ENCODE data around the gene SPOCD1.

SPOCD1 gene

GRCh38 chr1:31799895-31800673 is 15.7 kb downstream of the SPOCD1 start:
- DNase-seq (ENCODE audit: low spot score) = no peak

GRCh38 chr1:31799196-31799894 is 16.5 kb downstream of the SPOCD1 start:
- no peak for DNase-seq (ENCODE audit: low spot score)

DNA sequence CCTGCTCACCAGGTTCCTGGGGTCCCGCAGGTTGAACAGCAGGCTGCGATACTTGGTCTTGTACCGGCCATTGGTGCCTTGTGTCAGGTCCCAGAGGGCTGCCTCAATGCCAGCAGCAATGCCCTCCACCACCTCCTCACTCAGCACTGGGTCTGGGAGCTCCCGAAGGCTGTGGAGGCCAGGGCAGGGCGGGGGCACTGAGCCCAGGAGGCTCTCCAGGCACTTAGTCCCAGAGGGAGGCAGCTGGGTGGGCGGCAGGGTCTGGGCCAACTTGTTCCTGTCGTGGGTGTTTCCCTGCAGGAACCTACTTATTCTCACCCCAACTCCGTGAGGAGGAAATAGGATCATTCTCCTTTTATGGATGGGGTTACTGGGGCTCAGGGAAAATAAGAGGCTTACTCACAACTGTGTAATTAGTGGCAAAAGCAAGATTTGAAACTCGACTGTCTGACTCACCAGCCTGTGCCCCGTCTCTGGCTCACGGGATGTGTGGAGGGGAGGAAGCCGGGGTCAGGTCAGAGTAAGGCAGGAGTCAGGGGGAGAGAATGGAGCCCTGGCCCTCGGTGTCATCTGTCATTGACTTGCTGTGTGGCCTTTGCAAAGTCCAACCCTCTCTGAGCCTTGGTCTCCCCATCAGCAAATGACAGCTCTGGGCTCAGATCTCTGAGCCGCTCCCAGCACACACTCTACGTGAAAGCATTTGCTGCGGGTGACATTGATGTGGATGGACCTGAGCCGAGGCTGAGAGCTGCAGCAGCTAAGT is 17.2 kb downstream of the SPOCD1 start:
- DNase-seq (ENCODE audit: low spot score) = no peak

DNA sequence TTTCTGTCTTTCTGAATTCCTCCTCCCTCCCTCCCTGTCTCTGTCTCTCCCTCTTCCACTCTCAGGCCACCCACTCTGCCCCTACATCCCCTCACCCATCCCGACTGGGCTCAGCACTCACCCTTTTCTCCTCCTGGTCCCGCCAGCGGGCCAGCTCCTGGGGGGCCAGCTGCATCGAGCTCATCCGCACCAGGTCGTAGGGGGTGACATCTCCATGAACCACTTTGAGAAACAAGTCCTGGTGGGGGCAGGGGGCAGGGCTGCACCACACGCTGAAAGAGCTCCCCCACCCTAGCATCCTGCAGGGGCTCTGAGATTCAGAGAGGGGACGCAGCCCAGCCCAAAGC is 17.8 kb downstream of the SPOCD1 start:
- no peak for DNase-seq (ENCODE audit: low spot score)

- DNase-seq (ENCODE audit: low spot score) = no peak
Observed at GRCh38 chr1:31797216-31797615, 18.6 kb downstream of the SPOCD1 start.

GRCh38 chr1:31796707-31797106 is 19.1 kb downstream of the SPOCD1 start:
- no peak for DNase-seq (ENCODE audit: low spot score)

DNA sequence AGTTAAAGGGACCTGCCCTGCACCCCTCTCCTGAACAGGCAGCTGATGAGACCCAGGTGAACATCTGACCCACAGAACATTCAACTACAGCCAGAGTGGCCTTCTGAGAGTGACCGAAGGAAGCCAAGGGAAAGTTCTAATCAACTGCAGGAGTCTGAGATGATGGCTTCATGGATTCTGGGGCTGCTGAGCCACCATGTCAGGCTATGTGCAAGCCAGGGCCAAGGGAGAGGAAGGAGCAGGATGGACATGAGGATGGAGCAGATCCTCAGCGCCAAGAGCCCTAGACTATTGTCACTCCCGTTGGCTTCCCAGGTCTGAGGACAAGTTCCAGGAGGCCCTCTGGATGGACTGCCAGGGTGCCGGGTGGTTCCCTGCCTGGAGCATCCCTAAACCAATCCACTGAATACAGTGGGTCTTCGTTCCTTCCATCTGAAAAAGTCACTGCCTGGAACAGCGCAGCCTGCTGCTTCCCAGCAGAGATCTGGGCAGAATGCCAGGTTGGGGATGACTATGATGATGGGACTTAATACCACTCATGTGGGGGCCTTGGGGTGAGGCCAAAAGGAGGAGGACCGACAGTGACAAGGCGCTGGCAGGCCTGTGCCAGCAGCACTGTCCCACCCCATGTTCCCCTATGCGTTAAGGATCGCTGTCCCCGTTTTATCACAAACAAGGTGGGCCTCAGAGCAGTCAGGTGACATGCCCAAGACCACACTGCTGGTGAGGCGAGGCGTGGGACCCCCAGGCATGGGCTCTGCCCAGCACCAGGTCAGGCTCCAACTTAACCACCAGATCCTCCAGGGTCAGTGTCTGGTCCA is 19.8 kb downstream of the SPOCD1 start:
- no peak for DNase-seq (ENCODE audit: low spot score)

DNA sequence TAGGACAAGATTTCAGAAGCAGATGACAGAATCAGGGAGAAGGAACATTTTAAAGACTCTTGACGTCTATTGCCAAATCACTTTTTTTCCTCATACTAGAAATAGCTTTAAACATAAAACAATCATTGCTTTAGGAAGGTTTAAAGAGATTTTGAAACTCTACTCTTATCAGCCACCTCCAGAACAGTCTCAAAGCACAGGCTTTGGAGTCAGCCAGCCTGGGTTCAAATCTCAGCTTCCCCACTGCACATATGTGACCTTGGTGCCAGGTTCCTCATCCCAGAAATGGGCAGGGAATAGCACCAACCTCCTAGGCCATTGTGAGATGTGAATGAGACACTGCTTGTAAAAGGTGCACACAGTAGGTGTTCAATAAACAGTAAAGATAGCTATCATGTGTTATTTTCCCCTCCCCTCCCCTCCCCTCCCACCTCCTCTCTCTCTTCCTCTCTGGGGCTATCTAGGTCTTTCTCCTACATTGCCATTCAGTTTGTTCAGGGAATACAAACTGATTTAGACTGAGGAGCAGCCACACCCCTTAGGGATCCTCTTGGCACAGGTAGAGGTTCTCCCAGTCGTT is 20.6 kb downstream of the SPOCD1 start:
- no peak for DNase-seq (ENCODE audit: low spot score)

DNA sequence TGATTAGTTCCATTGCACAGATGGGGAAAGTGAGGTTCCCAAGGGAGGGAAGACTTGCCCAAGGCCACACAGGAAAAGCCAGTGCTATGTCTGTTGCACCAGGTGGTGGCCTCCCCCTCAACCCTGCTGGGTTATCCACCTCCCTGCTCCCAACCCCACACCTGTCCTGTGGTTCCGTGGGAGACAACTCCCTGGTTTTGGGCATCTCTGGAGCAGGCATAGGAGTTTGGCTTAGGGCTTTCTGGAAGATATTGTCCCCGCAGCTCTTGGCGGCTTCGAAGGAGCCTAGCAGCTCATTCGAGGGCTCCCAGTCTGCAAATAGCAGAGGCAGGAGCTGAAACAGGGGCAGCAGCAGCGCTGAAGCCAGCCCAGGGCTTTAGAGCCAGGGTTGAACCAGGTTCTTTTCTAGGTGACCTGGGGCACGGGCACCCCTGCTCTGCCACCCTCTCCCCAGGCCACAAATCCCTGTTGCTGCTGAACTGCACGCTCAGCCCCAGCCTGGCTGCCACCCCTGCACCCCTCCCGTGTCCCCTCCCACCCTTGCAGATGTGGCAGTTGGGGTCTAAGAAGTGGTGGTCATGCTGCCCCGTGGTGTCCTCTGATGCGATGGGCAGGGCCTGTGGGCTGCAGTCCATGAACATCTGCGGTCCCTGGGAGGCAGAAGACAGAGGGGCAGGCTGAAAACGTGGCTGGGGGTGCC is 22.1 kb downstream of the SPOCD1 start:
- DNase-seq (ENCODE audit: low spot score) = no peak

GRCh38 chr1:31793086-31793485 is 22.7 kb downstream of the SPOCD1 start:
- DNase-seq (ENCODE audit: low spot score) = no peak

DNA sequence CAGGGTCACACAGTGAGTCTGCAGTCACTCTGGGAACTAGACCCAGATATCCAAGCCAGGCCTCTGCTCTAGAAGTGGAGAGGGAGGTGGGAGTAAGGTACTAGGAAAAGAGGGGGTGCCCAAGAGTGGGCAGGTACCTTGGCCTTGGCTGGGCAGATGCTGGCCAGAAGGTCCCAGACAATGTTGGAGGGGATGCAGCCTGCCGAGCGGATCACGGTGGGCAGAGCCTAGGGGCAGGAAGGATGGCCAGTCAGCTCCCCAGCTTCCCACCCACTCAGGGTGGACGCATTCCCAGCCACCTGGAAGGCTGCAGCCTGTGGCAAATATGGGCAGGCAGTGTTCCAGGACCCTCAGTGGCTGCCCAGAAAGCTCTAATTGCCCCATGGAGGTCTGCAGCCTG is 23.3 kb downstream of the SPOCD1 start:
- no peak for DNase-seq (ENCODE audit: low spot score)

GRCh38 chr1:31792116-31792515 is 23.7 kb downstream of the SPOCD1 start:
- DNase-seq (ENCODE audit: low spot score) = no peak

DNA sequence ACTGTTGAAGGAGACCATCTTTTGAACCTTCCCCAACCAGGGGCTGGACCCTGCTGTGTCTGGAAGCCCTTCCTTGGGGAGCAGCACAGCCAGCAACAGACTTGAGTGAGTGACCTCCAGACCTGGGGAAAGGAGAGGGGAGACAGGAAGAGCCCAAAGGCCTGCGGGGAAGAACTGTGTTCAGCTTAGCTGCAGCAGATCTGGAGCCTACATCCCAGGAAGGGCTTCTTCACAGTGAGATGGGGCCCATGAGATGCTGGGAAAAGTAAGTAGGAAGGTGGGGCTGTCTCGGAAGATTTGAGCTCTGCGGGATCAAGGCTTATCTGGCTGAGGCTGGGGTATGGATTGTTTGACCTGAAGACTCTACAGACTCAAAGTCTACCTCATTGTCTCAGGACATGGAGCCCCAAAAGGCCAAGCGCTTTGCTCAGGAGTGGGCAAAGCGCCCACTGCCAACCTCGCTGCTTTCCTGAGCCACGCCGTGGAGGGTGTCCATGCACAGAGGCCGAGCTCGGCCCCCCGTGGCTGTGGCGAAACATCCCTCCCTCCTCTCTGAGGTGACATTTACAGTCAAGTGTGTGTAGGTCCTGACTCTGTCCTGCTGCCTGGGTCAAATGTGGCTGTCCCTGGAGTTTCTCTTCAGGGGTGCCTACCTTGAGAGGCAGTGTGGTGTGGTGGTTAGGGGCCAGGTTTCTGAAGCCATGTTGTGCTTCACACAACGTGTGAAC is 24.5 kb downstream of the SPOCD1 start:
- no peak for DNase-seq (ENCODE audit: low spot score)

DNA sequence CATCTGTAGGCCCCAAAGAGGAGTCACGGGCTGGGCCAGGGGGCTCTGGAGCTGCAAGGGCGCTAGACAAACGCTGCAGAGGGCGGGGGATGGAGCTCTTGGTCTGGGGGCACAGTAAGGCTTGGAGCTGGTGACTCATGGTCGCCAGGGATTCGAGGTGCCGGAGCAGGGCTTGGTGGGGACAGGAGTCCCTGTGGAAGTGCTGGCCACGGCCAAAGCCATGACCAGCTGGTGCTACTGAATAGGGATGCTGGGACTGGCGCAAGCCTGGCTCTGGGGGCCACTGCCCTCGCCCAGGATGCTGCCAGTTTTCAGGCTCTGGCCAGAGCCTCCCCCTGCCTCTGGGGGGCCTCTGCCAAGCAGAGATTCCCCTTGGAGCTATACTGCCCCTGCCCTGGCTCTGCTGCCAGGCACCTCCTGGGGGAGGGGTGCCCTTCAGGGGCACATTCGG is 25.2 kb downstream of the SPOCD1 start:
- no peak for DNase-seq (ENCODE audit: low spot score)

DNA sequence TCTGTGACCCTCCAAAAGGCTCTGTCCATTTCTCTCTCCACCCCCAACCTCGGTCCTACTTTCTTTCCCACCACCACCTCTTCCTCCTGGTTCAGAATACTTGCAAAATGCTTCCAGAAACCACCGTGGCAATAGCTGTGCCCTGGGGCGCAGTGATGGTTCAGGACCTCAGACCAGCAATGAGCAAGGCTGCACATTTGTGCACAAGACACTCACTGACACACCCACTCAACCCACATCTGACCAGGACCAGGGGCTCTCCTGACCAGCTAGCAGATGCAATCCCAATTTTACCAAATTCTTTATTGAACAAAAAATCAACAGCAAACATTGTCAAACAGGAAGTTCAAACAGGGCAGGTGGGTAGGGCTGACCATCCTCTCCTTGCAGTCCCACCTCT is 25.7 kb downstream of the SPOCD1 start:
- DNase-seq (ENCODE audit: low spot score) = no peak

GRCh38 chr1:31789259-31790065 is 26.4 kb downstream of the SPOCD1 start:
- peak; percentile 95 for DNase-seq (ENCODE audit: low spot score)

DNA sequence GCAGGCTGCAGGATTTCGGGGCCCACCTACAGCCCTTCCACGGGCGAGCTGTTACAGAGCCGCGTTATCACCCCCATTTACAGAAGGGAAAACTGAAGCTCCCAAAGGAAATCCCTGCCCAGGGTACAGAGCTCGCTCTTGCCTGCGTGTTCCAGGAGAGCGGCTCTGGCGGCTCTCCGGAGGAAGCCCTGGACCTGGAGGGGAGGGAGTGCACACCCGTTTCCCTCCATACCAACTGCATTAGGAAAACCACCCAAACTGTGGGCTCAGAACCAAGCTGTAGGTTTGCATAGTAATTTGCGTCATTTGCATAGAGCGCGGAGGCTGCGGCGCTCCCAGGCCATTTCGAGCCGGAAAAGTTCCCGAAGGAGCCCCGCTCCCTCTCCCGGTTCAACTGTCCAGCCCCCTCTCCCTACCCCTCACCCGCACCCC is 27.0 kb downstream of the SPOCD1 start:
- DNase-seq (ENCODE audit: low spot score) = no peak

DNA sequence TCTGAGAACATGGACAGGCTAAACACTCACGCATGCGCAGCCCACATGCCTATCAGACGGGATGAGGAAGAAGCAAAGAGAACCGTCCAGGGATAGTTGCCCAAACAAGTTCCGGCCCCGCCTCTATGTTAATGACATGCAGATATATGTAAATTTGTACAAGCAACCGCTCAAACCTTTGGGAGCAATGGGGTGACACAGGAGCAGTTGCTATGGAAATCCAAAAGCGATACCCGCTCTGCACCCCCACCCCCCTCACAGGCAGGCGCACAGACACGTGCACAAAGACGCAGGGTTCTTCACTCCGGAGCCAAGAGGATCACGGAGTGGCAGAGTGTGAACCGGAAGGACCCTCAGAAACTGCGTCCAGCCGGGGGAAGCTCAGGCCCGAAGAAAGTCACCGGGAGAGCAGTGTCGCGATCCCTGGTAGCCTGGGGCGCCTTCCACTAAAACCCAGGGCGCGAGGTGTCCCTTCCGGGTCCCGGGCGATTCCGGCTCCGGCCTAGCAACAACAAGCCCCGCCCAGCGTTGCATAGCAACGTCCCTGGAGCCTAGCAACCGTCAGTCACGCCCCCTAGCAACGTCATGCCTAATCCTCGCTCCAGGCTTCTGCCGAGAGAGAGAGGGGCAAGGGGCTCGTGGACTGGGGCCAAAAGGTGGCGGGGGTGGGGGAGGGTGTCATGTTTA is 27.5 kb downstream of the SPOCD1 start:
- peak; percentile 91 for DNase-seq (ENCODE audit: low spot score)

GRCh38 chr1:31787786-31788137 is 28.1 kb downstream of the SPOCD1 start:
- DNase-seq (ENCODE audit: low spot score) = no peak

Data from CD4-positive, alpha-beta T cell treated with Interleukin-2 at 100 ng/mL for 4 hours (primary cell).